HG03575 (cell line): ENCODE results near the gene LZTS2.

Experiments
- ATAC-seq: cut with Tn5 transposase; IDR thresholded peaks from one replicate; pipeline ENCODE4 v1.9.1; 2021; ENCODE audit not compliant: unreplicated experiment, insufficient number of reproducible peaks, low FRiP score; ENCODE audit errors: extremely low read depth

LZTS2 gene

DNA sequence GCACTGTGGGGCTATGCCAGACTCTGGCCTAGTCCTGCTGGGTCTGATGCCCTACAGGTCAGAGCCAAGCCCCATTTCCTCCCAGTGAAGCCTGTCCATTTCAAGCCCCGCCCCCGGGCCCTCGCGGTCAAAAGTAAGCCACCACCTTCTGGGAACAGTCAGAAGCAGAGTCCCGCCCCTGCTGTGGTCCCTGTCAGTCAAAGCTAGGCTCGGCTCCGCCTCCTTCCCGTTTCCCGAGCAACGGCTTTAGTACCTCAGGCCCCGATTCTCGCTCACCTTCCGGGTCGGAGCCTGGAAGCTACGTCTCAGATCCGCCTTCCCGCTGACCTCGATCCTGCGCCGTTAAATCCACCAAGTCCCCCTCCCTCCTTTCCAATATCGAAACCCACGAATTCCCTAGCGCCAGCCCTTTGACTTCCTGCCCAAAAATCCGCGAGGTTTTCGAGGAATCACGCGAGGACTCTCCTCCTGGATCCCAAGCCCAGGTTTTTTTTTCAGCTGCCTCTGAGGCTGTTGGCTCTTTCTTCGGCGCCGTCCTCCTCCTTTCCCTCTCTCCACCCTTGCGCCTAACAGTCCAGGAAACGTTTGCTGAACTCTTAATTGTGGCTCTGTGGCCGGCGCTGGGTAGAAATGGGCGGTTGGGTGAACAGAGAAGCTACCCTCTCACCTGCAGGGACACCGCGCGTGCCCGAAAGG is 43.2 kb downstream of the LZTS2 start:
- ATAC-seq, result no peak

DNA sequence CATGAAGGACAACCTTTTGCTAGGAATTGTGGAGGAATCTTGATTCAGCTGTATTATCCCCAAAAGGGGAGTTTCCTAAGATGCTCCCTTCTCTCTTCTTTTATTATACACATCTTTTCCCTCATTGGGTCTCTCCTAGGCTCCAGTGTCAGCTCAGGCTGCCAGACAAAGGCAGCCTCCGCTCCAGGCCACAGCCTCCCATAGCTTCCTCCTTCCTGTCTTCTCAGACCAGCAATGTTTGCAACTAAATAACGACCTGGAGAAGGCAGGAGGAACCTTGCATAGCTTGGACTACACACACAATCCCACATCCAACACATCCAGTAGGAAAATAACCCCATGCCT is 43.7 kb downstream of the LZTS2 start:
- no peak for ATAC-seq

DNA sequence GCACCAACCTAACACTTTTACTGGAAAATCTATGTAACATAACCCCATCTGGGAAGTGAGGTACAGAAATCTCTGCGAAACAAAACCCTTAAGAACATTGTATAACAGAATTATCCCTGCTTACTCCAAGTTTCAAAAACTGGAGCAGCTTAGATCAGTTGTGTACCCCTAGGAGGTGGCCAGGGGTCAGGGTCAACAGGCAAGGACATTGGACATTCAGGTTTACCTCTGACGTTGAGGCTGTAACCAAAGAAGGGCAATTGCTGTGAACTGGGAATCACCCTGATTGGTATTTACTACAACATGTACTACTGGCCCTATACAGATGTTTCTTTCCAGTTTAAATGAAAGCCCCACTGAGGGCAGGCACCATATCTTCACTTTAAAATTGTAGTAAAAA is 44.5 kb downstream of the LZTS2 start:
- ATAC-seq, result no peak

DNA sequence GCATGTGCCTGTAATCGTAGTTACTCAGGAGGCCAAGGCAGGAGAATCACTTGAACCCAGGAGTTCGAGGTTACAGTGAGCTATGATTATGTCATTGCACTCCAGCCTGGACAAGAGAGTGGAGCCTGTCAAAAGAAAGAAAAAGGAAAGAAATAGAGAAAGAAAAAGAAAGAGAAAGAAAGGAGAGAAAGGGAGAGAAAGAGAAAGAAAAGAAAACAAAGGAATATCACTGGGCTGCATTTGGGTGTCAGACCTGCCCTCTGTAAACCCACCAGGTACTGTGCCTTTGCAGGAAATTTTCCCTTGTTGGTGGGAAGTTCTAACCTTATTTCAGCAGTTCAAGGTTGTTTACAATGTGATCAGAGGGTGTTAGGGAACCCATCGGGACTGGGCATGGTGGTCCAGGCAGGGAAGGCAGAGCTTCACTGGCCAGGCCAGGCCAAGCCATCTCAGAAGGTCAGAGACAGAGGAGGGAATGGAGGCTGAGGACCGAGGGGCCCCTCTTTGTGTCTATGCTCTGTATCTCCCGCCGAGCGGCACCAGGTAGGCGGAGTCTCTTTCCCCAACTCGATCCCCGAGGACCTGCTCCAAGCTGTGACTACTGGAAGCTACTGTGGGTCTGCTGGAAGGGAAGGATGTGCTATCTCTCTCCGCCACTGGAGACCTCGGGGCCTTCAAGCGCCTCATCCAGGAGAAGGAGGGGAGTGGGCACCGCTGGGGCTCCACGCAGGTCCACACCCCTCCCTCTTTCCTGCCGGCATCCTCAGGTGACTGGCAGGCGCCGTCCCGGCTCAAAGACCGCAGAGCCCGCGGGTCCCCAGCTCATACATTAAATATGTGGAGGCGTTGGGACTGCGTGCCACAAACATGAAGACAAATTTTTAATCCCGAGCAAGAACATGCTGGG is 47.0 kb downstream of the LZTS2 start:
- no peak for ATAC-seq

DNA sequence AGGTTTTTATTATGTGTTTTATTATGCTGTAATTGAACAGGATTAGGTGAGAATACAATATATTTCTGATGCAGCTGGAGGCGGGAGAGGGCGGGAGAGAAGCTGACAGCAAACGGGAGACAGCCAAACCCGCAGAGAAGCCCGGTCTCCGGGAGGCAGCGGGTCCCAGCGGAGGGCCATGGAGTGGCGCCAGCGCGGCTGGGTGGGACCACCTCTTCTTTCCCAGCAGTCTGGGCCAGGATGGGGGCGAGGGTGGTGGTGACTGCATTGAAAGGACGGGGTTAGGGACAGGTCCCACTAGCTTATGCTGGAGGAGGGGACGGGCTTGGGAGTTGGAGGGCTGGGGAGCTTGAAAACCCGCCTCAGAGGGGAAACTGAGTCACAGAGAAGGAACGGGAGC is 47.7 kb downstream of the LZTS2 start:
- ATAC-seq, result no peak

DNA sequence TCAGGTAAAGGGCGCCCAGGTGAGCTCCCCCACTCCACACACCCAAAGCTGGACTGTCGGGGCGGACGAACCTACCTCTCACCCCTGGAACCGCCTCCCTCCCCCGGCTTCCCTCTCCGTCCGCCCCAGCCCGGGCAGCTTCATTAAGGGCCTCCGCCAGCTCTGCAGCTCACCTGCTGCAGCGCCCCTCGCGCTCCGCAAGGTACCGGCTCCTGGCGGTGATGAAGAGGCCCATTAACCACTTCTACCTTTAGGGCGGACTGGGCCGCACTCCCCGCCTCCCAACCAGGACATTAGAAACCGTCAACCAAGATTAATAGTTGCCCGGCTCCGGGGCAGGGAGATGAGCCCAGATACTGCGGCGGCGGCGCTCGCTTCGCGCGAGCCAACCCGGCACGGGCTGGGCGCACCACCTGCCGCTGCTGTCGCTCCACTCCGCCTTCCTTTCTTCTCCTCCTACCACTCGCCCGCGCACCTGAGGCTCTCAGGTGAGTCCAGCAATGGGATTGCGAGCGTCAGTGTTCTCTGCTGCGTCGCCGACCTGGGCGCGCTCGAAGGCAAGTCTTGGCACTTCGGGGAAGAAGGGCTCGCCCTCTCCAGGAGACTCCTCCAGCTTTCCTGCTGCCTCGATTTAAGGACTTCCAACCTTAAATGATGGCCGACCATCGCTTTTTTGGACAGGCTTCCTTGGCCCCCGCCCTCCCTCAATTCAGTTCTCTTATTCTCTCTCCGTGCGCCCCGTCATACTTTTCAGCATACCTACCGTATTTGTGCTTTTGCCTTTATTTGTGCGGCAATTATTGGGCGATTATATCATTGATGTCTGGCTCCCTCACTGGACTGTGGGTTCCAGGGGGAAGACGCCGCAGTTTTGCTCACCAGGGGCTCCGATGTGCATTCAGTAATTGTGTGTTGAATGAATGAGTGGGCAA is 48.6 kb downstream of the LZTS2 start:
- no peak for ATAC-seq

DNA sequence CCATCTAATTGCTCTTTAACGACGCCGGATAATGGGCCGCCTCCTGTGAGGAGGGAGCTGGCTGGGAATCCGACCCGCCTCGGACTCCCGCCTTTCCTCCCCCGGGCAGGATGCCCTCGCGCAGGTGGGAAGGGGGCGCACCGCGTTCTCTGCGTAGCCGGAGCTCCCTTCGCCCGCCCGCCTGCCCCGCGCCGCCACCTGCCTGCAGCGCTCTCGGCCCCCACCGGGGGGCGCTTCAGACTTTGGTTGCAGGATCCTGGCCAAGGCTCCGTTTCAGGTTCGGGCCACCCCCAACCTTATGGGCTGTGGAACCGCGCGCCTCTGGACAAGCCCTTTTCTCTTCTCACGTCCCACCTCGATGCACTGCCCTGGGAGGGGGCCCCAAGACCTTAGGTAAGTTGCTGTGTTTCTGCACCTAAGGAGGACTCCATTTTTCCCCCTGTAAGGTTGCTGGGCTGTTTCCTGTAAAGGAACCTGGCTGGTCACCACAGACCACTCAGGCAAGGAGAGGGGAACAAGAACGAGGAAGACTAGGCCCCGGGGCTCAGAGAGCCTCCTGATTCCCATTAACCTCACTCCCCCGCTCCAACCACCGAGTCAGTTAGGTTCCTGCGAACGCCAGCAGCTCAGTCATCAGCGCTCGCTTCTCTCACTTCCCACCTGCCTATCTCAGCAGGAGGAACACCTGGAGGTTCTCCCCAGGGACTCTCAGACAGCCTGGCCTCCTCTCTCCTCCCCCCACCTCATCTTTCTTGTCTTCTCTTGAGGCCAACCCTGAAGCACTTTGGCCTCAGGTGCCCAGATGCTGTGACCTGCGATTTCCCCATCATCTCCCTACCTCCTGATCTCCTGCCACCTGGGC is 50.8 kb downstream of the LZTS2 start:
- ATAC-seq, result no peak

DNA sequence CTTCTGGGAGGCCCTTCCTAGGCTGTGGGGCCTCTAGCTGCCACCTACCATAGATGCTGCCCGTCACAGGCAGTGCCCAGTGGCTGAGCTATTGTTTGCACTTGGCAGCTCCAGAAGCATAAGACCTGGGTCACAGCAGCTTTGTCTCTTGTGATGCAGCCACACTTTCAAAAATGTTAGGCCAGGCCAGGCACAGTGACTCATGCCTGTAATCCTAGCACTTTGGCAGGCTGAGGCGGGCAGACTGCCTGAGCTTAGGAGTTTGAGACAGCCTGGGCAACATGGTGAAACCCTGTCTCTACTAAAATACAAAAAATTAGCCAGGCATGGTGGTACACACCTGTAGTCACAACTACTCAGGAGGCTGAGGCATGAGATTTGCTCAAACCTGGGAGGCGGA is 52.7 kb downstream of the LZTS2 start:
- ATAC-seq, result no peak

DNA sequence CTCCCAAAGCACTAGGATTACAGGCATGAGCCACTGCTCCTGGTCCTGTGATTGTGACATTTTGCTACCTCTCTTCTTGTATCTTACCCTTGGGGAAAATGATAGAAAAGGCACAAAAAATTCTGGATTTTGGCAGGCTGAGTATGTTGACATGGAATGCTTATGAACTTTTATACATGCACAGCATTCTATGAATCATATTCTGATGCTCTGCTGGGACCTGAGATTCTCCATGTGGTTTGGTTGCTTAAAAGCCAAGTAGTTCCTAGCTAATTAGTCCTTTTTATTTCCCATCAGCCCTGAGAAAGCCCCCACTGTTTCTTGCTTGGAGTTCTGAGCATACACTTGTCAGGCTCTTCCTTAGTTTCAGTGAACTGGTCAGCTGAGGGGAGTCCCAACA is 53.9 kb downstream of the LZTS2 start:
- no peak for ATAC-seq

DNA sequence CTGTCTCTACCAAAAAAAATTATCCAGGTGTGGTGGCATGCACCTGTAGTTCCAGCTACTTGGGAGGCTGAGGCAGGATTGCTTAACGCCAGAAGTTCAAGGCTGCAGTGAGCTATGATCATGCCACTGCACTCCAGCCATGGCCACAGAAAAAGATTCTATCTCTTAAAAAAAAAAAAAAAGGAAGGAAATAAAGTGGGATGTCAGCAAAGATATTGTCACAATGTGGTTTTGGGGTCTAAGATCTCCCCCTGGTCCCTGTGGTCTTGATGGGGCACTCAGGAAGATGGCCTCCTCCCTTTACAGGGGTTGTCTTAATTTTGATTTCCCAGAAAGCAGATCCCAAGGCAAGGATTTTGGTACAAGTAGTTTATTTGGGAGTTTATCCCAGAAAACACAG is 54.7 kb downstream of the LZTS2 start:
- ATAC-seq, result no peak

DNA sequence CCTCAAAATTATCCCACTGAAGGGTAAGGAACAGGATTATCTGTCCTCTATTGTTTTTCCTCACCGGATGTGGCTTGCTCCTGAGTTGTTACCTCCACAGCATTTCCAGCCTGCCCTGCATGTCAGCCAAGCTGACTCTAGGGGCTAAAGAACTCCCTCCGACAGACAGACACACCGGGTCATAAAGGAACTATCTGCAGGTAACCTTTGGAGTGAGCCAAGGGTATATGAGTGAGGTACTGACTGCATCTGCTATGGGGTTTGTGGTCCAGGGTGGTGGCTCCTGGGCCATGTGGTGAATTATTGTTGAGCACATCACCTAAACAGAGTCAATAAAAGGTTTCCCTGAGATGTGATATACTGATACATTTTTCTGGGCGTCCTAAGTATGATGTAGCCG is 55.3 kb downstream of the LZTS2 start:
- no peak for ATAC-seq

DNA sequence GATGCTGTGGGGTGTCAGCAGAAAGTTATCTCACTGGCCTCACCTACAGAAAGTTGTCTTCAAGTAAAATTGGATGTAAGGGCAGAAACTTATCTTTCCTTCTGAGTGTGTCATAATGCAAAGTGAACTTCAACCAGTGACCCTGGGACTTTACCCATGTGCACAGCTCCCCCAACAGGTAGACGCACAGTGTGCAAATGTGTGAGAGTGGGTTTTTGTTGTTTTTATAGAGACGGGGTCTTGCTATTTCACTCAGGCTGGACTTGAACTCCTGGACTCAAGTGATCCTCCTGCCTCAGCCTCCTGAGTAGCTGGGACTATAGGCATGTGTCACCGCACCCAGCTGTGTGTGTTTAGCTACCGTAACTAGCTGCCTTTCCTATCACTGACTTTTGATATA is 55.8 kb downstream of the LZTS2 start:
- ATAC-seq, result no peak

DNA sequence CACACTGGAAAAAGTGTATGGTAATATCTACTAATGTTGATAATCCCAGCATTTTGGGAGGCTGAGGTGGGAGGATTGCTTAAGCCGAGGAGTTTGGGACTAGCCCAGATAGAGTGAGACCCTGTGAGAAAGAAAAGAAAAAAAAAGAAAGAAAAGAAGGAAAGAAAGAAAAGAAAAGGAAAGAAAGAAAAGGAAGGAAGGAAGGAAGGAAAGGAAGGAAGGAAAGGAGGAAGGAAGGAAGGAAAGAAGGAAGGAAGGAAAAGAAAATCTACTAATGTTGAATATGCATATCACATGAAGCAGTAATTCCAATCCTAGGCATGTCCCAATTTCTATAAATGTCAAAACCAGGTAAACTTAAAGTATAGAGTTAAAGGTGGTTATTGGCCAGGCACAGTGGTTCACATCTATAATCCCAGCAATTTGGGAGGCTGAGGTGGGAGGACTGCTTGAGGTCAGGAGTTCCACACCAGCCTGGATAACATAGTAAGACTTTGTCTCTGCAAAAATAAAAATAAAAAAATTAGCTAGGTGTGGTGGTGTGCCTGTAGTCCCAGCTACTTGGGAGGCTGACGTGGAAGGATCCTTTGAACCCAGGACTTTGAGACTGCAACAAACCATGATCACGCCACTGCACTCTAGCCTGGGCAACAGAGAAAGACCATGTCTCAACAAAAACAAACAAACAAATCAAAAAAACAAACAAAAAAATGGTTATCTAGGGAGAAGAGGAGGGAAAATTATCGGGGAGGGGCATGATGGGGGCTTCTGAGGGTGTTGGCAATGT is 57.0 kb downstream of the LZTS2 start:
- ATAC-seq, result no peak
